ENCODE measurements around the gene GP1BA.

- TF ChIP-seq CTCF (IDR thresholded peaks at IDR 0.05) (no peak), POLR2A (IDR thresholded peaks at IDR 0.05) (no peak), POLR2AphosphoS5 (IDR thresholded peaks at IDR 0.05) (no peak)
These were observed 38.1 kb upstream of the GP1BA start for GRCh38 chr17:4893721-4894560.

Data from suprapubic skin (tissue), 4 donors.